Stimulated activated CD4-positive, alpha-beta T cell treated with anti-CD3 and anti-CD28 coated beads, Interleukin-12 subunit alpha, Interleukin-12 subunit beta, amount 100 ng/mL, for 48 hours (primary cell): ENCODE measurements around the gene BARHL1.

Experiments
- DNase-seq, 3 donors: peaks; one replicate each; pipeline ENCODE4 v3.0.0-alpha.2; 2020; ENCODE audit warnings: low read depth in 2 of 3, low spot score in 1 of 3

The BARHL1 gene

GRCh38 chr9:132582276-132582785, at the start of gene BARHL1:
TSS of gene BARHL1 (plus strand) at chr9:132582606. CDS start at chr9:132582798, 192 bp downstream.
- DNase-seq = no peak

GRCh38 chr9:132534832-132535231, 47.6 kb upstream of the BARHL1 start:
- DNase-seq = no peak

DNA sequence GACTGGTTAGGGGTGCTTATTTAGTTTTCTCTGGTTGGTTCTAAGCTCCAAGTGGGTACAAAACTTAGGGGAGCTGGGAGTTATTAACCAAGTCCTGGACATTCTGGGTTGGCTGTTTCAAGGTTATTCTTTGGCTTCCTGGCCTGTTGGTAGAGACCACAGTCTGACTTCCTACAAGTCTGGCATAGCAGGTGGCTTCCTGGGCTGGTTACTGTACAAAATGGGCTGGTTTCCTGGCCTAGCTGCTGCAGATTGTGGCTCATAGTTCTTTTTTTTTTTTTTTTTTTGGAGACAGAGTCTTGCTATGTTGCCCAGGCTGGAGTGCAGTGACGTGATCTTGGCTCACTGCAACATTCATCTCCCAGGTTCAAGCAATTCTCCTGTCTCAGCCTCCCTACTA, 46.3 kb upstream of the BARHL1 start:
- no peak for DNase-seq

DNA sequence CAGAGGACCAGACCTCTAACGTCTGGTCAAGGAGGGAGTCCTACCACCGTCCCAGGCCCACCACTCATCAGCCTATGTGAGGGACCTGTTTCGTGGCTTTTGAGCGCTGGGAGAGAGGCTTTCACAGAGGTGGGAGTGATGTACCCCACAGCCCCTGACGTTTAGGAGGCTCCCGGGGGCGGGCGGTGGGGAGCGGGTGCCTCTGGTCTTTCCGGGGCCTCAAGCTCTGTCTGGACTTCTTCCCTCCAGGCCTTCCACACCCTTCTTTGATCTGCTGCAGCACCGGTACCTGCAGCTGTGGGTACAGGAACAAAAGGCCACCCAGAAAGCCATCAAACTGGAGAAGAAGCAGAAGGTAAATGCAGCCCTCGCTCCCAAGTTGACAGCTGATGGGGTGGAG, 45.1 kb upstream of the BARHL1 start:
- no peak for DNase-seq

DNA sequence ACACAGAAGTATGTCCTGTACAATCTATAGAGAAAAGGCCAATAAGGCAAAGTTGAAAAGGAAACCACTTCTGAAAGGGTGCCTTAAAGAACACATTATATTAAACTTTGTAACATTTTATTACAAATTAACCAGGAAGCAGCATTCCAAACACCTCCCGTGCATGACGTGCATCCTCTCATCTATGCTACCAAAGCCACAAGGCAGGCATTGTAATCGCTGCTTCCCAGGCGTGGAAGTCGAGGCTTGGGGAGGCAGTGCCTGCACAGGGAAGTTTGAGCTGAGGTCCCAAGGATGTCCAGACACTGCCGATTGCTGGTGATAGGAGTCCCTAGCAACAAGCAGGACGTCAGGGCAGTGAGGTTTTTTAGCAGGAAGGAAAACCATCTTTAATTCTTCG, 44.3 kb upstream of the BARHL1 start:
- no peak for DNase-seq

GRCh38 chr9:132539096-132539495, 43.3 kb upstream of the BARHL1 start:
- DNase-seq = no peak

- no peak for DNase-seq
These were observed 41.4 kb upstream of the BARHL1 start for GRCh38 chr9:132541051-132541450.

GRCh38 chr9:132541870-132542830, 40.3 kb upstream of the BARHL1 start:
- no peak for DNase-seq

GRCh38 chr9:132543251-132543650, 39.2 kb upstream of the BARHL1 start:
- DNase-seq = no peak

GRCh38 chr9:132543960-132544359, 38.4 kb upstream of the BARHL1 start:
- no peak for DNase-seq

GRCh38 chr9:132545578-132545977, 36.8 kb upstream of the BARHL1 start:
- no peak for DNase-seq

DNA sequence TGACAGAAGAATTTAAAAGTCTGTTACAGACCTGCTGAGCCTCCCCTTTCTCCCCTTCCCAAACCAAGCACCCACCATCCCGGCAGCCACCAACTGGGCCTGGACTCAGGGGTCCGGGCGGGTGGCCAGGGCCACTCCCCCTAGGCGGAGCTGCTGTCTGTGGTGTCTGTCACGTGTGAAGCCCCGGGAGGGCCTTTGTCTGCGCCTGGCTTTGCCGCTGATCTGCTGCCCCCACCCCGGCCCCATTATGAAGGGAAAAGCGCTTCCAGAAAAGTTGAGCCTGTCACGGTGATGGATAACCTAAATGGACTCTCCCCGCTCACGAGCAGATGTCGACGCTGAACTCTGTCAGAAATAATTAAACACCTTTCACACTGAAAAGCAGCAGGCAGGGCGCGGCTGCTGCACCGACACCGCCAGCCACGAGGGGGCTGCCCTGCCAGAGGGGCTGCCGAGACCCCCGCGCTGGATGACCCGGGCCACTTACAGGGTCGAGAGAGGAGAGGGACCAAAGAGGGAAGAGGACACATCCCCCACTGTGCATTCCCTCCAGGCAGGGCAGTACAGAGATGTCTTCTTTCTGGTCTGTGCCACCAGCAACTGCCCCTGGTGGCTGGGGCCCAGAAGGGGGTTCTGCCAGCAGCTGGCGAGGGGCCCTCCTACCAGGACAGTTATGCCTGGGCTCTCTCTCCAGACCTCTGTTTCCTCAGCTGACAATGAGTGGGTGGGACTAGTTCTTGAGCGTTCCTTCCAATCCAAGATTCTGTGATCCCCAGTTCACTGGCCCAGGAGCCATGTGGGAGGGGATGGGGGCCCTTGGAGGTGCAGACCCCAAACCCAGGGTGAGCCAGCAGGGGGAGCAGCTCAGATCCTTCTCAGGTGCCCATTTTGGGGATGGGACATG, 36.0 kb upstream of the BARHL1 start:
- no peak for DNase-seq

DNA sequence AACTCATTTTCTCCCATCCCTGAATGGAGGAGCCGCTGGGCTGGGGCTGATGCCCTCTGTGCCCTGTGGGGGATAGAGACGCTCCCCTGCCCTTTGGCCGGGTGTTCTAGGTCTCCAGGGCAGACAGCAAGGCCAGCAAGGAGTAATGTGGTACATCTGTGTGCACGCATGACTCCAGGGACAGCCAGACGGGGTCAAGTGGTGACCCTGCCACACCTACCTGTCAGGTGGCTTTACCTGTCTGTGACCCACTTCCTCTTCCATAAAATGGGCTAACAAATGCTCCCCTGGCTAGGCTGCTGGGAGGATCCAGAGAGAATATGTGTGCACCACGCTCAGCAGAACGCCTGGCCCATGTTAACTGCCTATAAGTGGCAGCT, 35.4 kb upstream of the BARHL1 start:
- no peak for DNase-seq

- DNase-seq = no peak
These were observed 35.0 kb upstream of the BARHL1 start for GRCh38 chr9:132547436-132547835.

- DNase-seq = no peak
These were observed 34.3 kb upstream of the BARHL1 start for GRCh38 chr9:132547976-132548730.

GRCh38 chr9:132548751-132549640, 33.4 kb upstream of the BARHL1 start:
- no peak for DNase-seq

- no peak for DNase-seq
These were observed 30.9 kb upstream of the BARHL1 start for GRCh38 chr9:132551556-132551955.

GRCh38 chr9:132552041-132552440, 30.4 kb upstream of the BARHL1 start:
- no peak for DNase-seq

DNA sequence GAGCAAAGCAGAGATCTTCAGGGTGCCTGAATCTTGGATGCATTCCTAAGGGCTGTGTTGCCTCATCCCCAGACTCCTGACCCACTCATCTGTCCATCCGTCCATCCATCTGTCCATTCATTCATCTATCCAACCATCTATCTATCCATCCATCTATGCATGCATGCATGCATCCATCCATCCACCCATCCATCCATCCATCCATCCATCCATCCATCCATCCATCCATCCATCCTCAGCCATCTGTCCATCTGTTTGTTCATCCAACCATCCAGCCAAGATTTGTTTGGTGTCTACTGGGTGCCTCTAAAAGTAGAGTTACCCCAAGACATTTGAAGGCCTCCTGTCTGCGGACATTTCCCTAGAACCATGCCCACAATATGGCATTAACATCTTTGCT, 27.7 kb upstream of the BARHL1 start:
- DNase-seq = no peak

GRCh38 chr9:132555528-132555927, 26.9 kb upstream of the BARHL1 start:
- DNase-seq = no peak
